OCI-LY1 (cell line): Measurements from ENCODE around the gene ARHGAP35.

Experiments
- EZH2 ChIP-seq: fragments of 200-600 bp; sonication (generic), shearing (Covaris generic); IDR thresholded peaks from 2 replicates; pipeline ENCODE4 v1.8.0; 2017; ENCODE audit warnings: borderline replicate concordance, mixed run types, mild to moderate bottlenecking, antibody characterized with exemption, low read length, moderate library complexity, mixed read lengths
- TF ChIP-seq, protein P1 (sequence below): fragments of 200-600 bp; sonication (generic), shearing (Covaris generic); IDR thresholded peaks from 2 replicates; pipeline ENCODE4 v1.5.1; 2017; ENCODE audit warnings: mild to moderate bottlenecking, antibody characterized with exemption, low read length, moderate library complexity, mixed read lengths

DNA sequence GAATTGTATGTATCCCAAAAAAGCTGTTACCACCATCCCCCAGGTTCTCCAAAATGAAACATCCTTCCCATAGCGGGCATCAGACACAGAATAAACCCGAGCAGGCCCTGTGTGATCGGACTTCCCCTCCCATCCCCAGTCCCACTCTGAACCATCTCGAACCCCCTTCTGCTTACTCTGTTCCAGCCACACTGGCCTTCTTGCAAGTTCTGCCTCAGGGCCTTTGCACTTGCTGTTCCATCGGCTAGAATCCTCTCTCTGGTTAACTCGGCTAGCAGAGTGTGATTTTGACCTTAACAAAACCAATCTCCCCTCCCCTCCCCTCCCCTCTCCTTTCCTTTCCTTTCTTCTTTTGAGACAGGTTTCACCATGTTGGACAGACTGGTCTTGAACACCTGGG lies 25.8 kb upstream of the ARHGAP35 start:
- TF ChIP-seq, protein P1, sequence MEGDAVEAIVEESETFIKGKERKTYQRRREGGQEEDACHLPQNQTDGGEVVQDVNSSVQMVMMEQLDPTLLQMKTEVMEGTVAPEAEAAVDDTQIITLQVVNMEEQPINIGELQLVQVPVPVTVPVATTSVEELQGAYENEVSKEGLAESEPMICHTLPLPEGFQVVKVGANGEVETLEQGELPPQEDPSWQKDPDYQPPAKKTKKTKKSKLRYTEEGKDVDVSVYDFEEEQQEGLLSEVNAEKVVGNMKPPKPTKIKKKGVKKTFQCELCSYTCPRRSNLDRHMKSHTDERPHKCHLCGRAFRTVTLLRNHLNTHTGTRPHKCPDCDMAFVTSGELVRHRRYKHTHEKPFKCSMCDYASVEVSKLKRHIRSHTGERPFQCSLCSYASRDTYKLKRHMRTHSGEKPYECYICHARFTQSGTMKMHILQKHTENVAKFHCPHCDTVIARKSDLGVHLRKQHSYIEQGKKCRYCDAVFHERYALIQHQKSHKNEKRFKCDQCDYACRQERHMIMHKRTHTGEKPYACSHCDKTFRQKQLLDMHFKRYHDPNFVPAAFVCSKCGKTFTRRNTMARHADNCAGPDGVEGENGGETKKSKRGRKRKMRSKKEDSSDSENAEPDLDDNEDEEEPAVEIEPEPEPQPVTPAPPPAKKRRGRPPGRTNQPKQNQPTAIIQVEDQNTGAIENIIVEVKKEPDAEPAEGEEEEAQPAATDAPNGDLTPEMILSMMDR, result no peak
- TF ChIP-seq EZH2, result no peak
